H54 (cell line): ENCODE data around the gene VPS37C.
A peak's percentile ranks its signal among the peaks of the same experiment; 100 is the strongest.
"Not testable (repeated sequence)": the region's sequence is repeated elsewhere in the genome, so short reads cannot be mapped to it uniquely, and the experiment has no call there.

Experiments
- DNase-seq: peaks from one replicate; pipeline ENCODE4 v3.0.0; 2011; ENCODE audit warnings: low spot score, mixed read lengths; ENCODE audit not compliant: insufficient read length
- FAIRE-seq: peaks from 3 replicates; lab custom pipeline; 2011; peaks lifted over from hg19 to GRCh38; lab: Jason Lieb, UNC
- POLR2A ChIP-seq: IDR thresholded peaks from 2 replicates; pipeline ENCODE4 v1.6.1; 2011; ENCODE audit warnings: low read depth, mild to moderate bottlenecking, low read length

The VPS37C gene

GRCh38 chr11:61168042-61168688, 6.9 kb upstream of the VPS37C start:
- no peak for DNase-seq
- no peak for FAIRE-seq

DNA sequence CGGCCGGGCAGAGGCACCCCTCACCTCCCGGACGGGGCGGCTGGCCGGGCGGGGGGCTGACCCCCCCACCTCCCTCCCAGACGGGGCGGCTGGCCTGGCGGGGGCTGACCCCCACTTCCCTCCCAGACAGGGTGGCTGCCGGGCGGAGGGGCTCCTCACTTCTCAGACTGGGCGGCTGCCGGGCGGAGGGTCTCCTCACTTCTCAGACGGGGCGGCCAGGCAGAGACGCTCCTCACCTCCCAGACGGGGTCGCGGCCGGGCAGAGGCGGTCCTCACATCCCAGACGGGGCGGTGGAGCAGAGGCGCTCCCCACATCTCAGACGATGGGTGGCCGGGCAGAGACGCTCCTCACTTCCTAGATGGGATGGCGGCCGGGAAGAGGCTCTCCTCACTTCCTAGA, 5.1 kb upstream of the VPS37C start:
- not testable (repeated sequence) for FAIRE-seq, DNase-seq

More at GRCh38 chr11:61168042-61168688, 6.9 kb upstream of the VPS37C start:
- no peak for TF ChIP-seq POLR2A

- not testable (repeated sequence) for FAIRE-seq, DNase-seq
These were observed 4.6 kb upstream of the VPS37C start for GRCh38 chr11:61165785-61166184.

GRCh38 chr11:61164606-61165424, 3.6 kb upstream of the VPS37C start:
- DNase-seq = no peak
- no peak for FAIRE-seq
- no peak for TF ChIP-seq POLR2A

DNA sequence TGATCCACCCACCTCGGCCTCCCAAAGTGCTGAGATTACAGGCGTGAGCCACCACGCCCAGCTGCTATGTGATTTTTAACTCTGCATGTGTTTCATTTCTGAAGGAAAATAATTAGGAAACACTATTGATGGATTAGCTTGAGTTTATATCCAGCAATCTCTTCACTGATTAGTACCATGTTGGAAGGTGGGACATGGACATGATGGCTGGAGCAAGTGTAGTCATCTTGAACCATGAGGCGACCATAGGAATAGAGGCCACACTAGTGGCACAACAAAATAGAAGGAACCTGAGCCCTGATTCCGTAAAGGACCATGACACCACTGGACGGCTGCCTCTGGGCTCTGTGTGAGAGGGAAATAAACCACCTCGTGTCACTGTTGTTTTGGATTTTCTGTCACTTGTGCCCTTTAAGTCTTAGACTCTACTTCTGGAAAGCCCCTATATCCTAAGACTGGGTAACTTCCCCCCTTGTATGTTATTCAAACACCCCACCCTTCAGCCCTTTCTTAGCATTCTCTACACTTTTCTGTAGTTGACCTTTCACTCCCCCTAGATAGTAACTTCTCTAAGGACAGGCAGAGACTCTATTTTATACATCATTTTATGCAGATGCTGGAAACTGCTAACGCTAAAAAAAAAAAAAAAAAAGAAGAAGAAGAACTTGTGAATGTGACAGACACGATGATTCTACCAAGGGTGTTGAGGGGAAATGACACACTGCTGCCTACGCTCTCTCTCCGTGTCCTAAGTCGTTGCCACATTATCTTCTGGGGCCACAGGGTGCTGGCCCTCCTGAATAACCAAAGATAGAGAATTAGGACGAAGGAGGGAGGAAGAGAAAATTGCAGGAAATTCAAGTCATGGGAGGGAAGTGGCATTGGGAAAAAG, 2.7 kb upstream of the VPS37C start:
- FAIRE-seq (no peak), DNase-seq (no peak)
- no peak for TF ChIP-seq POLR2A

DNA sequence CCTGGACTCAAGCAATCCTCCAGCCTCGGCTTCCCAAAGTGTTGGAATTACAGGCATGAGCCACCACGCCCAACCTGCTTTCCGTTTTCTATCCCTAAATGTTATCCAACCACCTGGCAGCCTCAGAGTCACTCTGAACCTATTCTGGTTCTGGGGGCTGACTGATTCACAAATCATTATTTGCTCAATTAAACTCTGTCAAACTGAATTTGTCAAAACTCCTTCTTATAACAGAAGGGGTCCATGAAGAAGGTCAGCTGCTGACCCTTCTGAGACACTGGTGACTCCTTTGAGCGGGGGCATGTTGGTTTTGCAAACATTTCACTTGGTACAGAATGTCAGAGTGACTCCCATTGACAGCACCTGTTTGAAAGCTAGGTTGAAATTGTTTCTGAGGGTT, 1.8 kb upstream of the VPS37C start:
- no peak for TF ChIP-seq POLR2A
- DNase-seq (no peak), FAIRE-seq (no peak)

GRCh38 chr11:61162092-61162941, 1.1 kb upstream of the VPS37C start:
- TF ChIP-seq POLR2A = no peak
- DNase-seq (peak; percentile 53), FAIRE-seq (no peak)

DNA sequence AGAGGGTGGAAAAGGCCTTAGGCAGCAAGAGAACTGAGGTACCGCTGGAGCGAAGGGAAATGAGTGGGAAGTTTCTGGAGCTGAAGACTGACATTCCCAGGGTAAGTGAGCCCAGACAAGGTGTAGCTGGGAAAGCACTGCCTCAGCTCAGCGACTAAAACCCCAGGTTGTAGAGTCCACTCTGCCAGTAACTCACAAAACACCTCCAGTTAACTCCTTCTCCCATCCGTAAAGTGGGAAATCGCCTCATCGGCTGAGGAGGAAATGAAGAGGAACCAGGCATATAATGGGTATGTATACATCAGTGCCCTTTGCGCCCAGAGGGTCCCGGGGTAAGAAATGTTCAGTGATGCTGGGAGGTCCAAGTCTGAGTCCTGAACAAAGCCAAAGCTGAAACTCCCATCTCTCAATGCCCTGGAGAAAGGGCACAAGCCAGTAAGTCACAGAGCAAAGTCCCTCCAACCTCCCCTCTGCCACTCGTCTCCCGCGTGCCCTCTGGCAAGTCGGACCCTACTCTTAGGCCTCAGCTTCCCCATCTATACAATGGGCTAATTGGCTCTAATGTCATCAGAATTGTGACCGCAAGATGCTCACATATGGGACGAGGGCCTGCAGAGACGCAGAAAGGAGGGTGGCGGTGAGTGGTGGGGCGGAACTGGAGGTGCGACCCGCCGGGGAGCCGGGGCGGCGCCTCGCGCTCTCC, 588 bp downstream of the VPS37C start:
- DNase-seq (no peak), FAIRE-seq (no peak)

GRCh38 chr11:61158691-61159381, 2.4 kb downstream of the VPS37C start:
- no peak for FAIRE-seq
- DNase-seq = no peak
- TF ChIP-seq POLR2A = no peak

More for the DNA sequence above, 588 bp downstream of the VPS37C start:
- 0 out of 2 replicates have a peak, but pooled peaks have one; percentile 13 for TF ChIP-seq POLR2A

- DNase-seq (no peak), FAIRE-seq (no peak)
- no peak for TF ChIP-seq POLR2A
These were observed 3.5 kb downstream of the VPS37C start for GRCh38 chr11:61157743-61158142.

DNA sequence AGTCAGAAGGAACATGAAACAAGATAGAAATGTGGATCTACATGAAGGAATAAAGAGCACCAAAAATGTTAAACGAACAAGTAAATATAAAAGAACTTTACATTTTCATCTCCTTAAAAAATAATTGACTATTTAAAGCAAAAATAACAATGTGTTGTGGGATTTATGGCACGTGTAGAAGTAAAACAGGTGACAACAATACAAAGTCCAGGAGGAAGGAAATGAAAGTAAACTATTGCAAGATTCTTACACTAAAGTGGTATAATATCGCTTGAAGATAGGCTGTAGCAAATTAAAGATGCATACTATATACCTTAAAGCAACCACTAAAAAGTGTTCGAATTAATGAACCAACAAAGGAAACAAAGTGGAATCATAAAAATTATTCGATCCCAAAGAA, 5.5 kb downstream of the VPS37C start:
- DNase-seq = no peak
- TF ChIP-seq POLR2A = no peak
- no peak for FAIRE-seq

- no peak for TF ChIP-seq POLR2A
- DNase-seq (no peak), FAIRE-seq (no peak)
These were observed 5.9 kb downstream of the VPS37C start for GRCh38 chr11:61155312-61155711.
